GM21723 (cell line): Measurements from ENCODE around the gene FEM1C.
A peak's percentile ranks its signal among the peaks of the same experiment; 100 is the strongest.

Experiments used
- ATAC-seq: cut with Tn5 transposase; IDR thresholded peaks from one replicate; pipeline ENCODE4 v1.9.1; 2021; ENCODE audit warnings: mild to moderate bottlenecking, moderate library complexity; ENCODE audit not compliant: unreplicated experiment

Gene FEM1C

GRCh38 chr5:115558388-115558956, 13.9 kb upstream of the FEM1C start:
- no peak for ATAC-seq

GRCh38 chr5:115557667-115558387, 13.3 kb upstream of the FEM1C start:
- no peak for ATAC-seq

GRCh38 chr5:115556276-115556675, 11.7 kb upstream of the FEM1C start:
- ATAC-seq = no peak

GRCh38 chr5:115555084-115555633, 10.6 kb upstream of the FEM1C start:
- ATAC-seq = no peak

GRCh38 chr5:115553082-115553481, 8.5 kb upstream of the FEM1C start:
- no peak for ATAC-seq

GRCh38 chr5:115551415-115551814, 6.8 kb upstream of the FEM1C start:
- ATAC-seq = no peak

GRCh38 chr5:115549154-115549553, 4.6 kb upstream of the FEM1C start:
- ATAC-seq = peak; percentile 19

- ATAC-seq = no peak
These were observed 4.1 kb upstream of the FEM1C start for GRCh38 chr5:115548683-115549082.

GRCh38 chr5:115545351-115545882, 842 bp upstream of the FEM1C start:
- no peak for ATAC-seq

DNA sequence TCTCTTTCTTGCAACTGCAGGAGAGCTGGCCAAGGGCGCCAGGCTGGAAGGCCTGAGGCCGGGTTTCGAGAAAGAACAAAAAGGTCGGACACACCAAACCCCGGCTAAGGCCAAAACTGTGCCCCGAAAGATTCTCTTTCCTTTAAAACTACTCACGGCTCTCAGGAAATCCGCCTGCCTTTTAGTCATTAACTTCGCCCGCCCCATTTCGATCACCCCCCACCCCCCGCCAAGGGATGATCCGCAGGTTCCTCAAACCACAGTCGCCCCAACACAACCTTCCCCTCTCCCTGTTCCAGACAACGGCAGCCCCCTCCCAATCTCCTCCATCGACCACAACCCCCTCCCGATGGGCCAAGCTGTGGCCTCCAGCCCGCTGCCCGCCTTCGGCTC, 536 bp downstream of the FEM1C start:
- ATAC-seq = no peak

DNA sequence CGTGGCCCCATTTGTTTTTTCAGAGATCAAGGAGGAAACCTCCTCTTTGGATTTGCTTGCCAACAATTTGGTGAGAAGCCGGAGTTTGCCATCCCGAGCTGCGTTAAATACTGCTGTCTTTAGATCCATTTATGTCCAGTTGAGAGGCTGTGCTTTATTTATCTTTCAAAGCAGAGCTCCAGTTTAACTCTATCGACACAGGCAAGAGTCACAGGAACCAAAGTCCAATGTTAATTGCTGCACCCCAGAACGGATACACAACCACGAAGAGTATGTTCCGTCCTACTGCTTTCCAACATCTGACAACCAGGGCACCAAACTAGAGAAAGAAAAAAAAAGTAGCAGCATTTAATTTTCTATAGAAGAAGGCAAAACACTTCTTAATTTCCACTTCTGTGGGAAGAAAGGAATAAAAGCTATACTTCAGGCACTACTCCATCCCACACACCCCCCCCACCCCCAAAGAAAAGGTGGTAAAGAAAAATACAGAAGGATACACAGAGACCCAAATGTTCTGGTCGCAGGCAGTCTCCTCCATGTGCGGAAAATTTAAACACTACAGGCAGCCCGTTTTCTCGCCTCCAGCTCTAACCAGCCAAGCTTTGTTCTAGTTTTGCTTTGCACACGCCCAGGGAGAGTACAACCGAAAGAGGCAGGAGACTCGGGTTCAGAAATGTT, 1.1 kb downstream of the FEM1C start:
- peak; percentile 33 for ATAC-seq

- no peak for ATAC-seq
These were observed 1.8 kb downstream of the FEM1C start for GRCh38 chr5:115542651-115543364.

GRCh38 chr5:115542086-115542485, 2.5 kb downstream of the FEM1C start:
- no peak for ATAC-seq

- no peak for ATAC-seq
These were observed 3.0 kb downstream of the FEM1C start for GRCh38 chr5:115541611-115542010.

- ATAC-seq = no peak
These were observed 9.0 kb downstream of the FEM1C start for GRCh38 chr5:115535479-115536035.

- ATAC-seq = no peak
These were observed 12.1 kb downstream of the FEM1C start for GRCh38 chr5:115532517-115532916.

DNA sequence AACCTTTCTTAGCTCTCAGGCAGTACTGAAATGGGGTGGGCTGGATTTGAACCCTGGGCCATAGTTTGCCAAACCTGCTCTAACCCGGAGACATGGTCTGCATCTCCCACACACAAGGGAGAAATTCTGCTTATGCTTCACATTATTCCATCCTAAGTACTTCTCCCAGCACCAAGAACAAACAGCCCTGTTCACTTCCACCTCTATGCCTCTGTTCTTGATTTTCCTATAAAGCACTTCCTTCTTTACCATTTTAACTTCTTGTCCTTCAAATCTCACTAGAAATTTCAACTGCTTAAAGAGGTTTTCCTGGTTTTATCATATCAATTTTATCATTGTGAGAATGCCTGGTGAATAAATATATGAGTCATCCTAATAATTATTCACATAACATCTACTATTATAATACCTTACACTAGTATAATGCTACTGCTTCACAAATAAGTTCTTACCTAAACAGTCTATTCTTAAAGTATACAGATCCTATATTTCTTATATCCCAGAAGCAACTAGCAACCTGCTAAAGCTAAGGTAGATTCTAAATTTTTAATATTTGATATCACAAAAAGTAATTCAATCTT, 12.7 kb downstream of the FEM1C start:
- ATAC-seq = no peak

GRCh38 chr5:115531380-115531779, 13.2 kb downstream of the FEM1C start:
- ATAC-seq = no peak

- no peak for ATAC-seq
These were observed 14.1 kb downstream of the FEM1C start for GRCh38 chr5:115530426-115530825.

GRCh38 chr5:115526604-115527003, 18.0 kb downstream of the FEM1C start:
- no peak for ATAC-seq
